Measurements from ENCODE around the gene TMA7.
"Not testable (repeated sequence)": the region's sequence is repeated elsewhere in the genome, so short reads cannot be mapped to it uniquely, and the experiment has no call there.

DNA sequence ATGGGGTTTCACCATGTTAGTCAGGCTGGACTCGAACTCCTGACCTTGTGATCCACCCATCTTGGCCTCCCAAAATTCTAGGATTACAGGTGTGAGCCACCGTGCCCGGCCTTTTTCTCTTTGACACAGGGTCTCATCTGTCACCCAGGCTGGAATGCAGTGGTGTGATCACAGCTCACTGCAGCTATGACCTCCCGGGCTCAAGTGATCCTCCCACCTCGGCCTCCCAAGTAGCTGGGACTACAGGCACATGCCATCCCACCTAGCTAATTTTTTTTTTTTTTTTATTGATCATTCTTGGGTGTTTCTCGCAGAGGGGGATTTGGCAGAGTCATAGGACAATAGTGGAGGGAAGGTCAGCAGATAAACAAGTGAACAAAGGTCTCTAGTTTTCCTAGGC is 42.8 kb downstream of the TMA7 start:
- TF ChIP-seq, protein P1, sequence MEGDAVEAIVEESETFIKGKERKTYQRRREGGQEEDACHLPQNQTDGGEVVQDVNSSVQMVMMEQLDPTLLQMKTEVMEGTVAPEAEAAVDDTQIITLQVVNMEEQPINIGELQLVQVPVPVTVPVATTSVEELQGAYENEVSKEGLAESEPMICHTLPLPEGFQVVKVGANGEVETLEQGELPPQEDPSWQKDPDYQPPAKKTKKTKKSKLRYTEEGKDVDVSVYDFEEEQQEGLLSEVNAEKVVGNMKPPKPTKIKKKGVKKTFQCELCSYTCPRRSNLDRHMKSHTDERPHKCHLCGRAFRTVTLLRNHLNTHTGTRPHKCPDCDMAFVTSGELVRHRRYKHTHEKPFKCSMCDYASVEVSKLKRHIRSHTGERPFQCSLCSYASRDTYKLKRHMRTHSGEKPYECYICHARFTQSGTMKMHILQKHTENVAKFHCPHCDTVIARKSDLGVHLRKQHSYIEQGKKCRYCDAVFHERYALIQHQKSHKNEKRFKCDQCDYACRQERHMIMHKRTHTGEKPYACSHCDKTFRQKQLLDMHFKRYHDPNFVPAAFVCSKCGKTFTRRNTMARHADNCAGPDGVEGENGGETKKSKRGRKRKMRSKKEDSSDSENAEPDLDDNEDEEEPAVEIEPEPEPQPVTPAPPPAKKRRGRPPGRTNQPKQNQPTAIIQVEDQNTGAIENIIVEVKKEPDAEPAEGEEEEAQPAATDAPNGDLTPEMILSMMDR (IDR thresholded peaks at IDR 0.05), result not testable (repeated sequence)
- not testable (repeated sequence) for TF ChIP-seq POLR2AphosphoS5, POLR2A, EP300 (IDR thresholded peaks at IDR 0.05)
